IMR-90 (cell line): ENCODE measurements around the gene HOXD12. TPM values are rescaled to one million over a fixed set of nuclear protein-coding genes. Genes with fewer than 3 reads are reported as not detected.

Experiments
- ATAC-seq: fragments of 200-7000 bp; cut with Tn5 transposase; 2 replicates; pipeline ENCODE4 v1.9.1; 2020; ENCODE audit warnings: low read depth, mild to moderate bottlenecking, moderate library complexity
- BruUV-seq: library from RNA; stranded (reverse); fragments of 400-500 nt; replicated peaks from 2 replicates; lab custom pipeline; 2021; lab: Mats Ljungman, UMichigan
- CTCF ChIA-PET: fragments of 300-600 bp; formaldehyde crosslinking; extraction: SDS; loops from one replicate; lab custom pipeline; 2021; ENCODE audit warnings: antibody characterized with exemption; lab: Yijun Ruan, JAX
- POLR2A ChIA-PET: fragments of 300-600 bp; sonication (Branson Sonifier 250); formaldehyde crosslinking; loops from one replicate; lab custom pipeline; 2022; ENCODE audit warnings: antibody characterized with exemption; ENCODE audit not compliant: unreplicated experiment; lab: Charles Lee
- DNase-seq: peaks from one replicate; pipeline ENCODE4 v3.0.0; 2013
- H2AFZ ChIP-seq: replicated peaks from 2 replicates; pipeline ENCODE3; 2013; ENCODE audit warnings: low read length, mild to moderate bottlenecking; ENCODE audit not compliant: poor library complexity
- H2AK5ac ChIP-seq: 2 replicates; pipeline ENCODE4 v1.6.1; 2013; ENCODE audit warnings: low read depth, low read length, inconsistent platforms
- H2AK9ac ChIP-seq: replicated peaks from 2 replicates; pipeline ENCODE3; 2013; ENCODE audit warnings: mild to moderate bottlenecking, low read depth, low read length, moderate library complexity; ENCODE audit not compliant: poor library complexity
- H2BK120ac ChIP-seq: 2 replicates; pipeline ENCODE4 v1.6.1; 2013; ENCODE audit warnings: low read depth, low read length, inconsistent platforms
- H2BK15ac ChIP-seq: 3 replicates; pipeline ENCODE4 v1.6.1; 2013; ENCODE audit warnings: low read depth, low read length, inconsistent platforms
- H2BK20ac ChIP-seq: 2 replicates; pipeline ENCODE4 v1.6.1; 2013; ENCODE audit warnings: low read depth, mild to moderate bottlenecking, inconsistent platforms, low read length, moderate library complexity
- H2BK5ac ChIP-seq: 2 replicates; pipeline ENCODE4 v1.6.1; 2013; ENCODE audit warnings: mild to moderate bottlenecking, low read depth, low read length, inconsistent platforms; ENCODE audit not compliant: poor library complexity, severe bottlenecking
- H3K14ac ChIP-seq: replicated peaks from 2 replicates; pipeline ENCODE4 v1.6.1; 2013; ENCODE audit warnings: low read depth, low read length, inconsistent platforms
- H3K18ac ChIP-seq: 2 replicates; pipeline ENCODE4 v1.6.1; 2013; ENCODE audit warnings: low read depth, low read length, control low read depth
- H3K23ac ChIP-seq: 2 replicates; pipeline ENCODE4 v1.6.1; 2013; ENCODE audit warnings: low read depth, low read length, inconsistent platforms
- H3K27ac ChIP-seq: 2 replicates; pipeline ENCODE4 v1.5.1; 2013; ENCODE audit warnings: mild to moderate bottlenecking, control low read depth, low read length; ENCODE audit not compliant: insufficient read depth
- H3K27me3 ChIP-seq: 2 replicates; pipeline ENCODE4 v1.6.1; 2013; ENCODE audit warnings: low read length; ENCODE audit not compliant: control insufficient read depth, insufficient read depth
- H3K36me3 ChIP-seq: 2 replicates; pipeline ENCODE4 v1.6.1; 2013; ENCODE audit warnings: low read length, mixed read lengths; ENCODE audit not compliant: control insufficient read depth, insufficient read depth
- H3K4ac ChIP-seq: 2 replicates; pipeline ENCODE4 v1.6.1; 2013; ENCODE audit warnings: low read depth, low read length, inconsistent platforms
- H3K4me1 ChIP-seq: 2 replicates; pipeline ENCODE4 v1.6.1; 2013; ENCODE audit warnings: low read length, mixed read lengths; ENCODE audit not compliant: control insufficient read depth, insufficient read depth
- H3K4me2 ChIP-seq: 2 replicates; pipeline ENCODE4 v1.6.1; 2013; ENCODE audit warnings: low read depth, mild to moderate bottlenecking, control low read depth, low read length, moderate library complexity
- H3K4me3 ChIP-seq: 2 replicates; pipeline ENCODE4 v1.5.1; 2013; ENCODE audit warnings: low read depth, mild to moderate bottlenecking, control low read depth, low read length, moderate library complexity; ENCODE audit not compliant: insufficient read depth
- H3K56ac ChIP-seq: 2 replicates; pipeline ENCODE4 v1.6.1; 2013; ENCODE audit warnings: low read length, inconsistent platforms; ENCODE audit not compliant: insufficient read depth; ENCODE audit errors: extremely low read depth
- H3K79me1 ChIP-seq, 2 experiments: 2 replicates each; pipeline ENCODE4 v1.6.1; 2013; ENCODE audit warnings: low read length in 2 of 2, inconsistent platforms in 1 of 2, low read depth in 1 of 2
- H3K9ac ChIP-seq: 2 replicates; pipeline ENCODE4 v1.6.1; 2013; ENCODE audit warnings: low read depth, low read length, control low read depth
- H3K9me1 ChIP-seq: 2 replicates; pipeline ENCODE4 v1.6.1; 2013; ENCODE audit warnings: low read length, inconsistent platforms; ENCODE audit not compliant: insufficient read depth
- H3K9me3 ChIP-seq: 2 replicates; pipeline ENCODE4 v1.6.1; 2013; ENCODE audit warnings: low read length; ENCODE audit not compliant: control insufficient read depth, insufficient read depth
- H4K20me1 ChIP-seq: 2 replicates; pipeline ENCODE4 v1.6.1; 2013; ENCODE audit warnings: low read length, inconsistent platforms; ENCODE audit not compliant: insufficient read depth
- H4K5ac ChIP-seq: 2 replicates; pipeline ENCODE4 v1.6.1; 2013; ENCODE audit warnings: mild to moderate bottlenecking, low read depth, low read length, control low read depth
- H4K8ac ChIP-seq, 2 experiments: 2 replicates each; pipeline ENCODE4 v1.6.1; 2013; ENCODE audit warnings: low read depth in 2 of 2, low read length in 2 of 2, control low read depth in 1 of 2, inconsistent platforms in 1 of 2
- H4K91ac ChIP-seq: 2 replicates; pipeline ENCODE4 v1.6.1; 2013; ENCODE audit warnings: low read depth, low read length, inconsistent platforms; ENCODE audit not compliant: insufficient read depth
- BHLHE40 ChIP-seq: fragments of 150-350 bp; IDR thresholded peaks from 2 replicates; pipeline ENCODE4 v1.6.1; 2016; ENCODE audit warnings: mild to moderate bottlenecking, low read depth, low read length
- CEBPB ChIP-seq: IDR thresholded peaks from 2 replicates; pipeline ENCODE4 v1.6.1; 2012; ENCODE audit warnings: low read depth, low read length, improper control_type of control experiment
- CHD1 ChIP-seq: IDR thresholded peaks from 2 replicates; pipeline ENCODE4 v1.6.1; 2012; ENCODE audit warnings: low read depth, low read length, improper control_type of control experiment
- FOS ChIP-seq: fragments of 150-350 bp; IDR thresholded peaks from 2 replicates; pipeline ENCODE4 v1.6.1; 2016; ENCODE audit warnings: low read depth, low read length
- MAFK ChIP-seq: IDR thresholded peaks from 2 replicates; pipeline ENCODE4 v1.6.1; 2012; ENCODE audit warnings: low read depth, low read length, improper control_type of control experiment
- MAZ ChIP-seq: IDR thresholded peaks from 2 replicates; pipeline ENCODE4 v1.6.1; 2012; ENCODE audit warnings: low read depth, mild to moderate bottlenecking, low read length, improper control_type of control experiment, moderate library complexity, borderline replicate concordance
- MXI1 ChIP-seq: IDR thresholded peaks from 2 replicates; pipeline ENCODE4 v1.6.1; 2012; ENCODE audit warnings: low read depth, mild to moderate bottlenecking, low read length, moderate library complexity, borderline replicate concordance
- NFE2L2 ChIP-seq: fragments of 150-350 bp; IDR thresholded peaks from 2 replicates; pipeline ENCODE4 v1.6.1; 2016; ENCODE audit warnings: low read depth, mild to moderate bottlenecking, low read length
- RAD21 ChIP-seq: IDR thresholded peaks from 2 replicates; pipeline ENCODE4 v1.6.1; 2012; ENCODE audit warnings: low read length, improper control_type of control experiment
- RCOR1 ChIP-seq: IDR thresholded peaks from 2 replicates; pipeline ENCODE4 v1.6.1; 2012; ENCODE audit warnings: mild to moderate bottlenecking, low read length, improper control_type of control experiment; ENCODE audit not compliant: insufficient replicate concordance
- RFX5 ChIP-seq: IDR thresholded peaks from 2 replicates; pipeline ENCODE4 v1.8.0; 2012; ENCODE audit warnings: low read depth, mild to moderate bottlenecking, low read length, moderate library complexity
- WGBS, 2 experiments: methylation state at CpG; one replicate each; pipeline versions ENCODE4 v1.1.5 to v1.1.7; 2013; ENCODE audit warnings: missing lambda C conversion rate in 2 of 2; ENCODE audit not compliant: insufficient read length in 1 of 2; ENCODE audit errors: extremely low coverage in 2 of 2; 5-methylcytosine and 5-hydroxymethylcytosine counted together
- dilution Hi-C: fragments of 300-500 bp; cut with HindIII; formaldehyde crosslinking; loops from one replicate; pipeline ENCODE4 v1.14.3; 2018; ENCODE audit warnings: low sequenced_read_pairs; ENCODE audit not compliant: unreplicated experiment
- in situ Hi-C: fragments of 300-500 bp; cut with MboI; formaldehyde crosslinking; loops from 3 replicates; pipeline ENCODE4 v1.14.3; 2019; ENCODE audit warnings: low sequenced_read_pairs, inconsistent platforms, mixed read lengths
- intact Hi-C: fragments of 100-400 bp; cut with micrococcal nuclease; formaldehyde crosslinking; loops from 2 replicates; pipeline ENCODE4 v1.10.0; 2022
- polyA plus RNA-seq, 3 experiments: library from polyadenylated mRNA; depleted of rRNA; stranded (reverse); fragments of >200 nt; gene quantifications; 2 replicates each; pipeline ENCODE4 v1.2.3, GENCODE V29; 2012; ENCODE audit warnings: low replicate concordance in 1 of 3
- total RNA-seq: library from RNA; depleted of rRNA; stranded (reverse); fragments of >200 nt; gene quantifications from 2 replicates; pipeline ENCODE4 v1.2.3, GENCODE V29; 2012
- TF ChIP-seq, protein P1 (sequence below): fragments of 150-350 bp; IDR thresholded peaks from 2 replicates; pipeline ENCODE4 v1.6.1; 2016; ENCODE audit warnings: low read depth, mild to moderate bottlenecking, low read length, moderate library complexity, borderline replicate concordance
- TF ChIP-seq, protein P2 (sequence below): fragments of 150-350 bp; IDR thresholded peaks from 2 replicates; pipeline ENCODE4 v1.6.1; 2017; ENCODE audit warnings: mild to moderate bottlenecking, antibody characterized with exemption, low read length, low read depth

Gene HOXD12
- total and polyA plus RNA-seq, 2 of the 4 experiments (the other 2 are of a cell fraction) = not detected

DNA sequence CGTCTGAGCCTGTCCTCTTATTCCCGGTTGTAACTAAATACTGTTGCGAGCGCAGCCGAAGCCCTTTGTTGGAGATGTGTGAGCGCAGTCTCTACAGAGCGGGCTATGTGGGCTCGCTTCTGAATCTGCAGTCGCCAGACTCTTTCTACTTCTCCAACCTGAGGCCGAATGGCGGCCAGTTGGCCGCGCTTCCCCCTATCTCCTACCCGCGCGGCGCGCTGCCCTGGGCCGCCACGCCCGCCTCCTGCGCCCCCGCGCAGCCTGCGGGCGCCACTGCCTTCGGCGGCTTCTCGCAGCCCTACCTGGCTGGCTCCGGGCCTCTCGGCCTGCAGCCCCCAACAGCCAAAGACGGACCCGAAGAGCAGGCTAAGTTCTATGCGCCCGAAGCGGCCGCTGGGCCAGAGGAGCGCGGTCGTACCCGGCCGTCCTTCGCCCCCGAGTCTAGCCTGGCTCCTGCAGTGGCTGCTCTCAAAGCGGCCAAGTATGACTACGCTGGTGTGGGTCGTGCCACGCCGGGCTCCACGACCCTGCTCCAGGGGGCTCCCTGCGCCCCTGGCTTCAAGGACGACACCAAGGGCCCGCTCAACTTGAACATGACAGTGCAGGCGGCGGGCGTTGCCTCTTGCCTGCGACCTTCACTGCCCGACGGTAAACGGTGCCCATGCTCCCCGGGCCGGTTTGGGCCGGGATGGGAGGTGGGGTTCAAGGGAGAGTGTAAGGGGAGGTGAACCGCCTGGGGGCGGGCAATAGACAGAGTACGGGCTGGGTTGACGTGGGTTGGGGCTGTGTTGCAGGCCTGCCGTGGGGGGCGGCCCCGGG, at the start of gene HOXD12 (continued):
- no peak for TF ChIP-seq BHLHE40
- no peak for TF ChIP-seq RAD21
- TF ChIP-seq NFE2L2 = no peak
- TF ChIP-seq RFX5 = no peak
- no peak for TF ChIP-seq FOS

GRCh38 chr2:176056406-176056805, 43.2 kb upstream of the HOXD12 start:
- CTCF ChIA-PET = no interaction called here
- Histone ChIP-seq H4K20me1 (no peaks in the 10 kb centered on the region), H3K9ac (no peak overlapping the region), H3K14ac (no peak overlapping the region), H3K4me1 (no peaks in the 10 kb centered on the region), H2BK120ac (no peak overlapping the region), H3K56ac (no peak overlapping the region), H3K79me1 (no peaks in the 10 kb centered on the region), H3K4me3 (no peak overlapping the region), H4K5ac (no peak overlapping the region), H4K91ac (no peak overlapping the region), H3K27ac (no peak overlapping the region), H3K36me3 (no peaks in the 10 kb centered on the region), H3K27me3 (no peaks in the 10 kb centered on the region), H4K8ac (no peak overlapping the region), H3K4me2 (no peak overlapping the region), H3K23ac (no peak overlapping the region), H2BK15ac (no peak overlapping the region), H3K4ac (no peak overlapping the region), H3K9me1 (no peaks in the 10 kb centered on the region), H3K9me3 (no peaks in the 10 kb centered on the region), H2BK5ac (no peak overlapping the region), H3K18ac (no peak overlapping the region), H2AK9ac (no peak overlapping the region), H2BK20ac (no peak overlapping the region), H2AK5ac (no peak overlapping the region), H2AFZ (no peak overlapping the region)
- dilution Hi-C loops (no loop called here), intact Hi-C loops (no loop called here), in situ Hi-C loops (no loop called here)
- BruUV-seq = no TSS peak
- ATAC-seq = no peak
- POLR2A ChIA-PET = no interaction called here
- WGBS, 2 experiments = no CpG with 5 or more reads among the region's 1 CpG
- no peak for DNase-seq
- TF ChIP-seq RAD21 = no peak
- no peak for TF ChIP-seq MAZ
- no peak for TF ChIP-seq CHD1
- TF ChIP-seq, protein P1, sequence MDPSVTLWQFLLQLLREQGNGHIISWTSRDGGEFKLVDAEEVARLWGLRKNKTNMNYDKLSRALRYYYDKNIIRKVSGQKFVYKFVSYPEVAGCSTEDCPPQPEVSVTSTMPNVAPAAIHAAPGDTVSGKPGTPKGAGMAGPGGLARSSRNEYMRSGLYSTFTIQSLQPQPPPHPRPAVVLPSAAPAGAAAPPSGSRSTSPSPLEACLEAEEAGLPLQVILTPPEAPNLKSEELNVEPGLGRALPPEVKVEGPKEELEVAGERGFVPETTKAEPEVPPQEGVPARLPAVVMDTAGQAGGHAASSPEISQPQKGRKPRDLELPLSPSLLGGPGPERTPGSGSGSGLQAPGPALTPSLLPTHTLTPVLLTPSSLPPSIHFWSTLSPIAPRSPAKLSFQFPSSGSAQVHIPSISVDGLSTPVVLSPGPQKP = no peak
- TF ChIP-seq NFE2L2 = no peak
- TF ChIP-seq MXI1 = no peak
- TF ChIP-seq RCOR1 = no peak
- TF ChIP-seq RFX5 = no peak
- no peak for TF ChIP-seq MAFK
- no peak for TF ChIP-seq FOS
- TF ChIP-seq, protein P2, sequence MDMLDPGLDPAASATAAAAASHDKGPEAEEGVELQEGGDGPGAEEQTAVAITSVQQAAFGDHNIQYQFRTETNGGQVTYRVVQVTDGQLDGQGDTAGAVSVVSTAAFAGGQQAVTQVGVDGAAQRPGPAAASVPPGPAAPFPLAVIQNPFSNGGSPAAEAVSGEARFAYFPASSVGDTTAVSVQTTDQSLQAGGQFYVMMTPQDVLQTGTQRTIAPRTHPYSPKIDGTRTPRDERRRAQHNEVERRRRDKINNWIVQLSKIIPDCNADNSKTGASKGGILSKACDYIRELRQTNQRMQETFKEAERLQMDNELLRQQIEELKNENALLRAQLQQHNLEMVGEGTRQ = no peak
- no peak for TF ChIP-seq CEBPB
- no peak for TF ChIP-seq BHLHE40
